HL-60 (cell line): ENCODE measurements around the gene KATNAL2.

Experiments
- GABPA ChIP-seq: IDR thresholded peaks from 2 replicates; pipeline ENCODE4 v1.6.1; 2012; ENCODE audit warnings: low read depth
- POLR2AphosphoS5 ChIP-seq: IDR thresholded peaks from 2 replicates; pipeline ENCODE4 v1.6.1; 2012; ENCODE audit warnings: low read depth
- SPI1 ChIP-seq: IDR thresholded peaks from 2 replicates; pipeline ENCODE4 v1.6.1; 2012; ENCODE audit warnings: low read depth, mild to moderate bottlenecking, borderline replicate concordance
- TF ChIP-seq, protein P1 (sequence below): IDR thresholded peaks from one replicate; pipeline ENCODE4 v1.5.1; 2011; ENCODE audit warnings: low read length, control low read depth, inconsistent platforms; ENCODE audit not compliant: insufficient read depth
- TF ChIP-seq, protein P2 (sequence below): IDR thresholded peaks from 2 replicates; pipeline ENCODE4 v1.6.1; 2012; ENCODE audit warnings: low read depth; ENCODE audit not compliant: insufficient replicate concordance

DNA sequence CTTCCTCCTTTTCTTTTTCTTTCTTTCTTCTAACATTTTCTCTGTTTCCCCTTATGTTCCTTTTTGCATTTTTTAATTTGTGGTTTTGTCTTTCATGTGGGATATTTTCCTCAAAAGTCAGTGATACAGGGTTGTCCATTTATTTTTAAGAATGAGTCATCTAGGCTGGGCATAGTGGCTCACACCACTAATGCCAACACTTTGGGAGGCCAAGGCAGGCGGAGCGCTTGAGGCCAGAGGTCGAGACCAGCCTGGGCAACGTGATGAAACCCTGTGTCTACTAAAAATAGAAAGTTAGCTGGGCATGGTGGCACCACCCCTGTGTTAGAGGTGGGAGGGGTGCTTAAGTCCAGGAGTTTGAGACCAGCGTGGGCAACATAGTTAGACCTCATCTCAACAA lies 35.8 kb downstream of the KATNAL2 start:
- TF ChIP-seq, protein P1, sequence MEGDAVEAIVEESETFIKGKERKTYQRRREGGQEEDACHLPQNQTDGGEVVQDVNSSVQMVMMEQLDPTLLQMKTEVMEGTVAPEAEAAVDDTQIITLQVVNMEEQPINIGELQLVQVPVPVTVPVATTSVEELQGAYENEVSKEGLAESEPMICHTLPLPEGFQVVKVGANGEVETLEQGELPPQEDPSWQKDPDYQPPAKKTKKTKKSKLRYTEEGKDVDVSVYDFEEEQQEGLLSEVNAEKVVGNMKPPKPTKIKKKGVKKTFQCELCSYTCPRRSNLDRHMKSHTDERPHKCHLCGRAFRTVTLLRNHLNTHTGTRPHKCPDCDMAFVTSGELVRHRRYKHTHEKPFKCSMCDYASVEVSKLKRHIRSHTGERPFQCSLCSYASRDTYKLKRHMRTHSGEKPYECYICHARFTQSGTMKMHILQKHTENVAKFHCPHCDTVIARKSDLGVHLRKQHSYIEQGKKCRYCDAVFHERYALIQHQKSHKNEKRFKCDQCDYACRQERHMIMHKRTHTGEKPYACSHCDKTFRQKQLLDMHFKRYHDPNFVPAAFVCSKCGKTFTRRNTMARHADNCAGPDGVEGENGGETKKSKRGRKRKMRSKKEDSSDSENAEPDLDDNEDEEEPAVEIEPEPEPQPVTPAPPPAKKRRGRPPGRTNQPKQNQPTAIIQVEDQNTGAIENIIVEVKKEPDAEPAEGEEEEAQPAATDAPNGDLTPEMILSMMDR = no peak
- TF ChIP-seq POLR2AphosphoS5 (no peak), GABPA (no peak), SPI1 (no peak)
- TF ChIP-seq, protein P2, sequence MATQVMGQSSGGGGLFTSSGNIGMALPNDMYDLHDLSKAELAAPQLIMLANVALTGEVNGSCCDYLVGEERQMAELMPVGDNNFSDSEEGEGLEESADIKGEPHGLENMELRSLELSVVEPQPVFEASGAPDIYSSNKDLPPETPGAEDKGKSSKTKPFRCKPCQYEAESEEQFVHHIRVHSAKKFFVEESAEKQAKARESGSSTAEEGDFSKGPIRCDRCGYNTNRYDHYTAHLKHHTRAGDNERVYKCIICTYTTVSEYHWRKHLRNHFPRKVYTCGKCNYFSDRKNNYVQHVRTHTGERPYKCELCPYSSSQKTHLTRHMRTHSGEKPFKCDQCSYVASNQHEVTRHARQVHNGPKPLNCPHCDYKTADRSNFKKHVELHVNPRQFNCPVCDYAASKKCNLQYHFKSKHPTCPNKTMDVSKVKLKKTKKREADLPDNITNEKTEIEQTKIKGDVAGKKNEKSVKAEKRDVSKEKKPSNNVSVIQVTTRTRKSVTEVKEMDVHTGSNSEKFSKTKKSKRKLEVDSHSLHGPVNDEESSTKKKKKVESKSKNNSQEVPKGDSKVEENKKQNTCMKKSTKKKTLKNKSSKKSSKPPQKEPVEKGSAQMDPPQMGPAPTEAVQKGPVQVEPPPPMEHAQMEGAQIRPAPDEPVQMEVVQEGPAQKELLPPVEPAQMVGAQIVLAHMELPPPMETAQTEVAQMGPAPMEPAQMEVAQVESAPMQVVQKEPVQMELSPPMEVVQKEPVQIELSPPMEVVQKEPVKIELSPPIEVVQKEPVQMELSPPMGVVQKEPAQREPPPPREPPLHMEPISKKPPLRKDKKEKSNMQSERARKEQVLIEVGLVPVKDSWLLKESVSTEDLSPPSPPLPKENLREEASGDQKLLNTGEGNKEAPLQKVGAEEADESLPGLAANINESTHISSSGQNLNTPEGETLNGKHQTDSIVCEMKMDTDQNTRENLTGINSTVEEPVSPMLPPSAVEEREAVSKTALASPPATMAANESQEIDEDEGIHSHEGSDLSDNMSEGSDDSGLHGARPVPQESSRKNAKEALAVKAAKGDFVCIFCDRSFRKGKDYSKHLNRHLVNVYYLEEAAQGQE = no peak
